GM12892 (cell line): ENCODE results near the gene ANGPTL4.

Experiments used
- DNase-seq: peaks from one replicate; pipeline ENCODE4 v3.0.0; 2011; ENCODE audit not compliant: insufficient read length
- FAIRE-seq: peaks from 2 replicates; lab custom pipeline; 2011; peaks lifted over from hg19 to GRCh38; lab: Jason Lieb, UNC
- POLR2A ChIP-seq: IDR thresholded peaks from 2 replicates; pipeline ENCODE4 v1.6.1; 2011; ENCODE audit warnings: low read depth, low read length, control low read depth
- POLR2AphosphoS5 ChIP-seq: IDR thresholded peaks from 2 replicates; pipeline ENCODE4 v1.6.1; 2011; ENCODE audit warnings: low read depth, low read length, control low read depth
- TAF1 ChIP-seq: IDR thresholded peaks from 2 replicates; pipeline ENCODE4 v1.6.1; 2011; ENCODE audit warnings: low read depth, mild to moderate bottlenecking, control low read depth, low read length, borderline replicate concordance

Gene ANGPTL4

DNA sequence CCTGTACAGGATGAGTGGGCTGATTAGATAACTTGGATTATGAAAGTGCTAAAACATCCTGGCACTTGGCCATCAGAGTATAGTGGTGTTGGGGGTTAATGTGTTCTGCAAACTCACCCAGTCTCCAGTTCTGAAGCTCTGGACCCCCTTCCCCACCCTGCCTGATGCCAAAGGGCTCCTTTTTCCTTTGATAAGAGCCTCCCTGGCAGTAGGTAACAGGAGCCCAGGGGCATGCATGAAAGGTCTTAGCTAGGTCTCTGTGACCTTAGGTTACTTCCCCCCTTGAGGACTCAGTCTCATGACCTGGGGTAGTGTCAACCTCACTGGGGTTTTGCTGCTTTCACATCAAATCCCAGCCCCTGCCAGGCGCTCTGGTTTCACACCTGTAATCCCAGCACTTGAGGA lies 40.2 kb upstream of the ANGPTL4 start:
- no peak for TF ChIP-seq TAF1
- peak; percentile 44; the same call in 1 of the 2 replicates for TF ChIP-seq POLR2AphosphoS5
- TF ChIP-seq POLR2A: 0 out of 2 replicates have a peak, but pooled peaks have one; percentile 34
- DNase-seq (no peak), FAIRE-seq (no peak)

DNA sequence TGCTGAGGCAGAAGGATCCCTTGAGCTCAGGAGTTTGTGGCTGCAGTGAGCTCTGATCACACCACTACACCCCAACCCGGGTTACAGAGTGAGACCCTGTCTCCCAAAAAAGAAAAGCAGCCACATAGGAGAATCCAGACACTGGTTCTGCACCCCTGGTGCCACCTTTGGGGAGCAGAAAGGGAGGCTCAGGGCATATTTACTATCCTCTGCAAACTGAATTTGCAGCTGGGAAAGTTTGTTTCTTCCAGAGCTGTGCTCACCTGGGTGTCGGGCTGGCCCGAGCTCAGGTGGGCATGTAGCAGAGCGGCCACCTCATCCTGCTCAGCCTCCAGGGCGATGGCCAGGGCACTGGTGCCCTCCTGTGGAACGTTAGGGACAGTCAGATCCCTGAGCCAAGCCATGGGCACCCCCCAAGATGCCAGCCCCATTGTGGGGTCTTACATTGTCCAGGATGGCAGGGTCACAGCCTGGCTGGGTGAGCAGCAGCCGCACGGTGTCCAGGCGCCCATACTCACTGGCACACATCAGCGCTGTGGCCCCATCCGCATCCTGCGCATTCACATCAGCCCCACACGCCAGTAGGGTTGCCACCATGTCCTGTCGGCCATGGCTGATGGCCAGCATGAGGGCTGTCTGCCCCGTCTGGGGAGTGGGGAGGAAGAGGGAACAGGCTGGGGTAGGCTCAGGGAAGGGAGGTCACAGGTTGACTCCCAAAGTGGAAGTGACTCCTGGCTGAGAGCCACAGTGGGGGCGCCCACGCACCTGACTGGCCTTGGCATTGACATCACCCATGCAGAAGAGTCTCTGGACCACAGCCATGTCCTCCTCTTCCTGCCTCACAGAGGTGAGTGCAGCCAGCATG lies 39.5 kb upstream of the ANGPTL4 start:
- DNase-seq (no peak), FAIRE-seq (no peak)
- TF ChIP-seq POLR2A (peak; percentile 55), POLR2AphosphoS5 (peak; percentile 49; the same call in 1 of the 2 replicates), TAF1 (no peak)

DNA sequence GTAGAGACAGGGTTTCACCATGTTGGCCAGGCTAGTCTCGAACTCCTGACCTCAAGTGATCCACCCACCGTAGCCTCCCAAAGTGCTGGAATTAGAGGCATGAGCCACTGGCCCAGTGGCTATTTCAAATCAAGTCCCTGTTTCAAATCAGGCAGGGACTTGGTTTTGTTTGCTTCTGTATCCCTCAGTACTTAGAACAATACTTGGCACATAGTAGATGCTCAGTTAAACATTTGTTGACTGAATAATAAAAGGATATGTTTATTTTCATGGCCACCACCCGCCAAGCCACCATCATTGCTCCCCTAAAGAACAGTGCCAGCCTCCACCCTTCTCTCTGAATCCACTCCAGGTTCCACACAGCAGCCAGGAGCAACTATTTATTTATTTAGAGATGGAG lies 38.5 kb upstream of the ANGPTL4 start:
- no peak for FAIRE-seq
- no peak for DNase-seq
- no peak for TF ChIP-seq POLR2A
- TF ChIP-seq POLR2AphosphoS5: no peak
- no peak for TF ChIP-seq TAF1

DNA sequence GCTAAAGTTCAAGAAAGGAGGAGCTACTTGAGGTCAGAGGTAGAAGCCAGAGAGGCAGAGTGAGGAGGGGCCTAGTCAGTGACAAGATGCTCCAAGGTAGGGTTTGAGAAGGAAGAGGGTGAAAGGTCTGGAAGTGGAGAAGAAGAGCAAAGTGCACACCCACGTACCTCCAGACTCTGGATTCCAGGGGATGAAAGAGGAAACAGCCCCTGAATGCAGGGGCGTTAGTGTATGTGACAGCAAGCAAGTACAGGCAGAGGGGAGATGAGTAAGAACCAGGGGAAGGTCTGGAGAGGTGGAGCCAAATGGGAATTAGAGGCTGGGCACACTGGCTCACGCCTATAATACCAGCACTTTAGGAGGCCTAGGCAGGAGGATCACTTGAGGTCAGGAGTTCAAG lies 34.0 kb upstream of the ANGPTL4 start:
- DNase-seq: no peak
- TF ChIP-seq TAF1: no peak
- FAIRE-seq: no peak

DNA sequence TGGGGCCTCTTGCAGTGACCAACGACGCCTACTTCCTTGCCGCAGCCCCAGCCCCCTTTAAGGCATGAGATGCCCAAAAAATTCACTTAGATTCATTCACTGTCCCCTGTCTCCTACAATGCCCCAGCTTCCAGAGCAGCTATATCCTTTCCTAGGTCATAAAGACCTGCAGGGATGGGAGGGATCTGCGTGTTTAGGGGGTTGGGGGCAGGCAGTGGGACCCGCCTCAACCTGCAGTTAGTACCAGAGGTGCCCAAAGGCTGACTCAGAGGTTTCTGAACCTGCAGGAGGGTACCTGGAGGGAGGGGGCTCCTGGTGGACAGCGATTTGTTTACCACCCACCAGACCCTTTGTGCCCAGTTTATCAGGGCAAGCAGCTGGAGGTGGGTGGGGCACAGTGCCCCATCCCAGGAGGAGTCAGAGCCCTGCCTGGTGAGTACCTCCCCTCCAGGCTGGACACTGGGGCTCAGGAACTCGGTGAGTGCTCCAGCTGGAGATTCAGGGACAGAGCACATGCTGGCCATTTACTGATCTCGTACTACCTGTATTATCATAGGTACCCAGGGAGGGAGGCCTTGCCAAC lies 32.6 kb upstream of the ANGPTL4 start:
- TF ChIP-seq POLR2AphosphoS5 (no peak), TAF1 (no peak), POLR2A (no peak)
- no peak for FAIRE-seq
- DNase-seq: no peak

DNA sequence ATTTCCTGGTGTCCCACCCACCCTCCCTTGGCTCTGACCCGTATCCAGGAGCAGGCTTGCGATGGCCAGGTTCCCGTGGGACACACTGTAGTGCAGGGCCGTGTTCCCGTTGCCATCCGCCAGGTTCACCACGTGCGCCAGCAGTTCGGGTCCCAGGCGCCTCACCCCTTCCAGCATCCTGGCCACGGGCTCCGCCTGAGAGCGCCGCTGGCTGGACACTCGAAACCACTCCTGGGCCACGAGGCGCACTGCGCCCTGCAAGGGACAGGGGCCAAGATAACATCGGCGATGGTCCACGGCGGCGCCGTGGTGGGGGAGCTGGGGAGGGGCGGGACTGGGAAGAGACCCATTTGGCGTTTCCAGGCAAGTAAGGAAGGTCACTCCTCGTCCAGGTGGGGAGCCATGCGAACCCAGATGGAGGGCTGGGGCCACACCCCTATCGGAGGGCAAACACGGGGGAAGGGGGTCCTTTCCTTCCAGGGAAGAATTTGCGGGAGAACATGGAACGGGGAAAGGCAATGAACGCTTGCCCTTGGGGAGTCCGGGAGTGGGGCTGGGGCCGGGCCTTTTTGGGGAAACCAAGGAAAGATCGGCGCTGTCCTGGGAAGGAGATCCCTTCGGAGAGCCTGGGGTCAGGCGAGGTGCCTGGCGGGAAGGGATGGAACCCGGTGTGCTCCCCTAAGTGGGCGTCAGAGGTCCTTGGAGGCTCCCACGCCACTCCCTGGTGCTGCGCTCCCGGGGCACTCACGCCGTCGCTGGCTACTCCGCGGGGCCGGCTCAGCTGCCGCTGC lies 30.8 kb upstream of the ANGPTL4 start:
- no peak for FAIRE-seq

DNA sequence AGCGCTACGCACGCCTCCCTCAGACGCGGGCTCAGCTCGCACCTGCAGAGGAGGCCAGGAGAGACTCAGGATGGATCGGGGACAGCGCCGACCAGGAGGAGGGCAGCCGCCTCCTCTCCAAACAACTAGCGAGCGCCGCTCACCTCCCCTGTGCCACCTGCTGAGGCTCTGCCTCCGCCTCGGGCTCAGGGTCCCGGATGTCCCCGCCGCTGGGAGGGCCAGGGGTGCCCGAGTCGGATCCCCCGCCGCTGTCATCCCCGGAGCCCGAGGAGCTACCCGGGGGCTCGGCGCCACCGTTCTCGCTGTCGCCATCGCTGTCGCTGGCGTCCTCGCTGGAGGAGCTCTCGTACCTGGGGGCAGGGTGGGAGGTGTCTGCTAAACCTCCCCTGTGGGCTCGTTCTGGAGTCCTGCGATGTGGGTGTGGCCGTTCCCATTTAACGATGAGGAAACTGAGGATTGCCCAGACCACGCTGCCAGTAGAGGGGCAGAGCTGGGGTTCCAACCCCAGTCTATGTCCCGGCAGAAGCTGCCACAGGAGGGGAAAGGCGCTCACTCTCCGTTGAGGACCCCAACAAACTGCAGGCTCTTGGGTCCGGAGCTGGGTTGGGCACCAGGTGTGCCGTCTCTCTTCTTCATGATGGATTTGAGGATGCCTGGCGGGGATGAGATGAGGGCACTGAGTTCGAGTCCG lies 30.0 kb upstream of the ANGPTL4 start:
- DNase-seq: no peak
- TF ChIP-seq TAF1 (no peak), POLR2A (no peak), POLR2AphosphoS5 (no peak)
- FAIRE-seq: no peak

More for the DNA sequence above, 30.8 kb upstream of the ANGPTL4 start:
- no peak for TF ChIP-seq POLR2A
- TF ChIP-seq POLR2AphosphoS5: no peak
- TF ChIP-seq TAF1: no peak
- DNase-seq: no peak

DNA sequence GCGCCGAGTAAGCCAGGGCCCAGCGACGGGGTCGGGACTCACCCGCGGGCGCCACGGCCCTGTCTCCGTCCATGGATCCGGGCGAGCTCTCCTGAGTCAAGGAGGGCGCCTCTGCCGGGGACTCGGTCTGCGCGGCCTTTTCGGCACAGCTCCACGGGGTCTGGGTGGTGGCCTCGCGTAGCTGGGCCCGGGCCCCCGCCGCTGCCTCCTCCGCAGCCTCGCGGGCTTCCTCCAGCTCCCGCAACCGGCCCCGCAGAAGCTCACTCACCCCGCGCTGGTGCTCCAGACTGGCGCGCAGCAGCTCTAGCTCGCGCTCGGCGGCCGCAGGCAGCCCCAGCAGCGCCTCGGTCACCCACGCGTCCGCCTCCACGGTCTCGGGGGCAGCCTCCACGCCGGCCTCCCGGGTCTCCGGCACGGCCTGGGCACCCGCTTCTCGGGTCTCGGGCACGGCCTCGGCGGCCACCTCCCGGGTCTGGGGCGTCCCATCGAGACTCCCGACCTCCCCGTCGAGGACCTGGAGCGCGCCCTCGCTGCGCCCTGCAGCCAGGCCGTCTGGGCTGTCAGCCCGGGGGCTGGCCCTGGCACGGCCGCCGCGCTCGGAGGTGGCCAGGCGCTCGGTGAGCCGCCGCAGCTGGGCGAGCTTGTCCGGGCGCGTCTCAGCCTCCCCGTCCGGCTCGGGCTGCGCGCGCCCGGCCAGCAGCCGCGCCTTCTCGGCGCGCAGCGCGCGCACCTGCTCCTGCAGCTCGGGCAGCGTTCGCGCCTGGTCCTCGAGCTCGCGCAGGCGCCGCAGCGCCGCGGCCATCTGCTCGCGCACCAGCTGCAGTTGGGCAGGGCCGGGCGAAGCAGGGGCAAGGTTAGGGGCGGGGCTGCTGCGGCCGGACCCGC lies 29.3 kb upstream of the ANGPTL4 start:
- FAIRE-seq (no peak), DNase-seq (peak; percentile 64)
- TF ChIP-seq TAF1 (no peak), POLR2A (no peak), POLR2AphosphoS5 (no peak)

DNA sequence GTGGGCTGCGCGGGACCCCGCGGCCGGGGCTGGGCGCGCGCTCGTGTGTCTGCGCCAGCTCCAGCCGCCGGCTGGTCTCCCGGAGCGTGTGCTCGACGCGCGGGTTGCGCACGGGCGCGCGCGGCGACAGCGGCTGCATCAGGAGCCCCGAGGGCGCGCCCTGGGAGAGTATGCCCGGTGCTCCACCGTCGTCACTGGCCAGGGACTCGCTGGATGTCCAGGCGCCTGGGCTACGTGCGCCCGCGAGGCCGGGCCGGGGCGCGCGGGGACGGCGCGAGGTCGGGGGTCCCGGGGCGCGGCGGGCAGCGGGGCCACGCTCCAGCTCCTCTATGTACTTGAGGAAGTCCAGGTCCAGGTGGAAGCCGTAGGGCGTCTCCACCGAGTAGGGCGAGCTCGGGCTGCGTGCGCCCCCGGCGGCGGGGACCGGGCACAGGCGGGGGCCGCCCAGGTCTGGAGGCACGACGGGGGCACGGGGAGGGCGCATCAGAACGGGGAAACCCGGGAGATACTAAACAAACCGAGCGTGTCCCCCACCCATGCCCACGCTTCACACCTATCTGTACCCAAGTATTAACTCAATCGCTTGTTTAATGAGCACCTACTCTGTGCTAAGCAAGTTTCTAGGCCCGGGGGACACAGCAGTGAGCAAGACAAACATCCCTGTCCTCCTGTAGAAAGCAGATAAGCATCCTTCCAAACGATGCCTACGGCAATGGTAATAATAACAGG lies 28.4 kb upstream of the ANGPTL4 start:
- TF ChIP-seq POLR2AphosphoS5 (no peak), POLR2A (no peak), TAF1 (no peak)
- DNase-seq (no peak), FAIRE-seq (no peak)

DNA sequence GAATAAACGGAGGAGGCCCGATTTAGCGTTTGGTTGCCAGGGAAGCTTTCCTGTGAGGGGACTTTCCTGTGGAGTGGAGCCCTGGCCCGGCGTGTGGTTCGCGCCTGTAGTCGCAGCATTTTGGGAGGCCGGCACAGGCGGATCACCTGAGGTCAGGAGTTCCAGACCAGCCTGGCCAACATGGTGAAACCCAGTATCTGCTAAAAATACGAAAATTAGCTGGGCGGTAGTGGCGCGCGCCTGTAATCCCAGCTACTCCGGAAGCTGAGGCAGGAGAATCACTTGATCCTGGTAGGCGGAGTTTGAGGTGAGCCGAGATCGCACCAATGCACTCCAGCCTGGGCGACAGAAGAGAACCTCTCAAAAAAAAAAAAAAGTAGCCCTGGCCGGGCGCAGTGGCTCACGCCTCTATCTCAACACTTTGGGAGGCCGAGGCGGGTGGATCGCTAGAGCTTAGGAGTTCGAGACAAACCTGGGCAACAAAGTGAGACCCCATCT lies 27.8 kb upstream of the ANGPTL4 start:
- TF ChIP-seq POLR2AphosphoS5: no peak
- TF ChIP-seq TAF1: no peak
- TF ChIP-seq POLR2A: no peak
- DNase-seq (no peak), FAIRE-seq (no peak)
